IPS-15b (cell line): ENCODE data around the gene SLC12A9.
A peak's percentile ranks its signal among the peaks of the same experiment; 100 is the strongest.

Experiments used
- H3K27me3 ChIP-seq: one replicate; pipeline ENCODE4 v1.6.1; 2013; ENCODE audit warnings: low read length; ENCODE audit not compliant: control insufficient read depth, insufficient read depth
- H3K36me3 ChIP-seq: one replicate; pipeline ENCODE4 v1.6.1; 2013; ENCODE audit warnings: low read length; ENCODE audit not compliant: control insufficient read depth, insufficient read depth
- H3K4me1 ChIP-seq: one replicate; pipeline ENCODE4 v1.6.1; 2013; ENCODE audit warnings: mild to moderate bottlenecking, low read length; ENCODE audit not compliant: control insufficient read depth, insufficient read depth
- H3K4me3 ChIP-seq: one replicate; pipeline ENCODE4 v1.5.1; 2013; ENCODE audit warnings: low read depth, low read length
- H3K9ac ChIP-seq: one replicate; pipeline ENCODE4 v1.6.1; 2013; ENCODE audit warnings: low read depth, mild to moderate bottlenecking, low read length
- H3K9me3 ChIP-seq: one replicate; pipeline ENCODE4 v1.6.1; 2013; ENCODE audit warnings: mild to moderate bottlenecking, low read length; ENCODE audit not compliant: control insufficient read depth, insufficient read depth

The SLC12A9 gene

DNA sequence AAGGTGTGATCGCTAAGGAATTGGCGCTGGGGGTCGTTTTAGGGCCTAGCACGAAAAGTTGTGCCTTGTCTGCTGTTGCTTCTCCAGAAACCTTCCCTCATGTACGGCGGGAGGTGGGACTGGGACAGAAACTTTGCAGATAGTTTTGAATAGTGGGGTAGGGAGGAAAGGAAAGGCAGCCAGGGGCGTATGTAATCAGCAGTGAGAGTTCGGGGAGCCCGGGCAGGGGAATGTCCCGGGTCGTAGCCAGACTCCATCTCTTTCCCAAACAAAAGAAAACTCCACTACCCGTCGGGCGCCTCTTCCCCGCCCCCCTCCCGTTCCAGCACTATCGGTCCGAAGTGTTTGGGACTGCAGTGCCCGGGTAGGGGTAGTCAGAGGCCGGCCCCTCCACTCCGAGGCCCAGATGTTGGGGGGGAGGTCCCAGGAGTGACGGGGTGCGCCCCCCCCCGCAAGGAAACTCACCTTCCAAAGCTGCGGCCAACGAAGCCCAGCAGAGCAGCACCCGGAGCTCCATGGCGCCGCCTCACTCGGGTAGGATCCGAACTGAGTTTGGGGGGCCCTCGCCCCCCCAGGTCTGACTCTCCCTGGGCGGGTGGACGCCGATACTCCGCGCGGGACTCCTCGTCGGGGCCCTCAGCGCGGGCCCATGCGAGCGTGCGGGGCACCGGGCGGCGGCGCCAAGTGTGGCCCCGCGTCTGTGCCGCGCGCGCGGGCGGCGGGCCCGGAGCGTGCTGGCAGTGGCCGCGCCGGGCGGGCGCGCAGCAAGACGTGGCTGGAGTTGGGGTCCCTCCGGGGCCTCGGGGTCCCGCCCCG lies 25.8 kb upstream of the SLC12A9 start:
- Histone ChIP-seq H3K4me1 (no peaks in the 10 kb centered on the region), H3K9ac (peak overlapping the region; percentile 83), H3K36me3 (peaks cover 30% of the 10 kb centered on the region), H3K27me3 (no peaks in the 10 kb centered on the region), H3K4me3 (peak overlapping the region; percentile 90), H3K9me3 (no peaks in the 10 kb centered on the region)

- Histone ChIP-seq H3K4me1 (no peaks in the 10 kb centered on the region), H3K9ac (peak within 1 kb of the TSS; percentile 83), H3K36me3 (peaks cover 21% of the 10 kb centered on the region), H3K9me3 (no peaks in the 10 kb centered on the region), H3K27me3 (no peaks in the 10 kb centered on the region), H3K4me3 (peak within 1 kb of the TSS; percentile 92)
These were observed 24.9 kb upstream of the SLC12A9 start, which contains the start of gene EPHB4 for GRCh38 chr7:100827330-100828226. EPHB4 (minus strand) TSS chr7:100827523; CDS start chr7:100827030, 493 bp downstream.

GRCh38 chr7:100829150-100829716 lies 23.3 kb upstream of the SLC12A9 start:
- H3K4me1 ChIP-seq: no peaks in the 10 kb centered on the region
- no peaks in the 10 kb centered on the region for H3K9me3 ChIP-seq
- peaks cover 5% of the 10 kb centered on the region for H3K36me3 ChIP-seq
- H3K4me3 ChIP-seq: peak overlapping the region; percentile 92
- H3K9ac ChIP-seq: no peak overlapping the region
- no peaks in the 10 kb centered on the region for H3K27me3 ChIP-seq

- H3K4me1 ChIP-seq: no peaks in the 10 kb centered on the region
- no peaks in the 10 kb centered on the region for H3K9me3 ChIP-seq
- no peak overlapping the region for H3K9ac ChIP-seq
- no peak overlapping the region for H3K4me3 ChIP-seq
- no peaks in the 10 kb centered on the region for H3K27me3 ChIP-seq
- no peaks in the 10 kb centered on the region for H3K36me3 ChIP-seq
These were observed 22.1 kb upstream of the SLC12A9 start for GRCh38 chr7:100830396-100830795.

DNA sequence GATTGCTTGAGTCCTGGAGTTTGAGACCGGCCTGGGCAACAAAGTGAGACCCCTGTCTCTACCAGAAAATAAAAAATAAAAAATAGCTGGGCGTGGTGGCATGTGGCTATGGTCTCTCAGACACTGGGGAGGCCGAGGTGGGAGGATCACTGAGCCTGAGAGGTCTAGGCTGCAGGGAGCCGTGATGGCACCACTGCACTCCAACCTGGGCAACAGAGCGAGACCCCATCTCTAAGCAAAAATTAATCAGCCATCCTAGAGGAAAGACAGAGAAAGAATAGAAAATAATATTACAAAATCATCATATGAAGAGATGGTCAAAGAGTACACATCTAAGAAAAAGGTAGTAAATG lies 20.3 kb upstream of the SLC12A9 start:
- Histone ChIP-seq H3K27me3 (no peaks in the 10 kb centered on the region), H3K36me3 (no peaks in the 10 kb centered on the region), H3K9me3 (no peaks in the 10 kb centered on the region), H3K4me1 (peaks cover 4% of the 10 kb centered on the region), H3K4me3 (no peak overlapping the region), H3K9ac (no peak overlapping the region)

DNA sequence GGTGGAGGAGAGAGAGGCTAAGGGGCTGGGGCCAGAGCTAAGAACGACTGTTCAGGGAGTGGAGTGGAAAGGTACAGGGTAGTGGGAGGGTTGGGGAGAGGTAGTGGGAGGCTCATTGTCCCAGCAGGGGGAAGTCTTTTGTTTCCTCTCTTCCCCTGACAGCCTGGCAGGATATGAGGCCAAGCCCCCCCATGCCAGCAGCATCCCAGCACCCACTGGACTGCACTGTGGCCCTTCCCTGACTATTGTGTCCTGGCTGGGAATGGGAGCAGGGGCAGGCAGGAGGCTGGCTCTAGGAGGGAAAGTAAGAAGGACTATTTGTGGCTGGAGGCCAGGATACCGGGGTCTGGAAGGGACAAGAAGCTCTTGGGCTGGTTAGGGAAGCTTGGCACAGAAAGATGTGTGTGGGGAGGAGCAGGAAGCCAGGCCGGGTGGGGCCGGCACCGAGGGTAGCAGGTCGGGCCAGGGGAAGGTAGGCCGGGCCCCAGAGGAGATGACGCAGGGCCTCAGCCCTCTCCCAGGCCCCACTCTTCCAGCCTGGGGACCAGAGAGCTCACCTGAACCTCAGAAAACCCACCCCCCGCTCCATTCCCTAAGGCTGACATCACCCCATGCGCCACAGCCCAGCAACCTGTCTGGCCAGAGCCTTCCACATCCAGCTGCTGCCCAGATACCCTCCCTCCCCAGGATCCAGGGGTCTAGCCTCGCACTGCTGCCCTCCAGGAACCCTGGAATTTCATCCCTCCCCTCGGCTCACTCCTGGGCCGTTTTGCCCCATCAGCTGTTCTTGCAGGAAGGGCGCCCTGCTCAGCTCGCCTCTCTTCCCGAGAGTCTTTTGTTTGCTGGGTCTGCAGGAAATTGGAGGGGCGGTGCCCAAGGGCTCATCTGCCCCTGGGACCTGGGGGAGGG lies 16.4 kb upstream of the SLC12A9 start:
- Histone ChIP-seq H3K4me1 (peaks cover 6% of the 10 kb centered on the region), H3K9ac (peak overlapping the region; percentile 84), H3K36me3 (no peaks in the 10 kb centered on the region), H3K27me3 (no peaks in the 10 kb centered on the region), H3K9me3 (no peaks in the 10 kb centered on the region), H3K4me3 (peak overlapping the region; percentile 62)

DNA sequence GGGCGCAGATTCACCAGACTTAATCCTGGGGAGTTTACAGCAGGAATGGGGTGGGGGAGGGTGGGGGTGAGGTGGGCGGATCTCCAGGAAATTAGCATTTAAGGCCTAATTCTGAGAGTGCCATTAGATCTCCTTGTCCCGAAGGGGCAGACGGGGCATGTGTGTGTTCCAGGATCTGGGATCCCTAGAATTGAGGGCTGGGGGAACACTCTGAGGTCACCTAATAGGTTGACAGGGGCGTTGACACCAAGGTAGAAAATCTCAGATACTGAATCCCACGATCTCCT lies 15.8 kb upstream of the SLC12A9 start:
- peak overlapping the region; percentile 92 for H3K9ac ChIP-seq
- peaks cover 6% of the 10 kb centered on the region for H3K4me1 ChIP-seq
- H3K4me3 ChIP-seq: peak overlapping the region; percentile 68
- no peaks in the 10 kb centered on the region for H3K27me3 ChIP-seq
- H3K9me3 ChIP-seq: no peaks in the 10 kb centered on the region
- no peaks in the 10 kb centered on the region for H3K36me3 ChIP-seq

DNA sequence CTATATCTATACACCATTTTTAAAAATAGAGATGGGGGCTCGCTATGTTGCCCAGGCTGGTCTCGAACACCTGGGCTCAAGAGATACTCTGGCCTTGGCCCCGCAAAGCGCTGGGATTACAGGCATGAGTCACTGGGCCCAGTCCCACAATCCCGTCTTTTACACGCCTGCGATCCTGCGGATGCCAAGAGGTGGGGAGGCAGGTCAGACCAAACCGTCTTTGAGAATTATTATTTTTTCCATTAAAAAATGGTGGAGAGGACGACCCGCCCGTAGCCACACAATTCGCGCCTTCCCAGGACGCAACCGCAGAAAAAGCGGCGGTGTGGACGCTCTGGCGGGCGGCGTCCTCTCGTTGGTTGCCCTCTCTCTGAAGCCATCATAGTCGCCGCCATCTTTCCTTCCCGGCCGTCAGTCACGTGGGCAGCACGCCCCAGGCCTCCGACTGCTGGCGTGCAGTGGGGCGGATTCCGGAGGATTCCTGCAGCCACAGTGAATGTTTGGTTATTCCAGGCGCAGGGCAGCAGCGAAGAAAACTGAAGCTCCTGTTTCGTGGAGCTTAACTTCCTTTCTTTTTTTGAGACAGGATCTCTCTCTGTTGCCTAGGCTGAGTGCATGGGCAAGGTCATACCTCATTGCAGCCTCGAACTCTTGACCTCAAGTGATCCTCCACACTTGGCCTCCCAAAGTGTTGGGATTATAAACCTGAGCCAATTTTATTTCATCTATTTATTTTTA lies 15.2 kb upstream of the SLC12A9 start:
- H3K4me1 ChIP-seq: peaks cover 6% of the 10 kb centered on the region
- H3K9ac ChIP-seq: peak overlapping the region; percentile 92
- H3K4me3 ChIP-seq: peak overlapping the region; percentile 68
- H3K27me3 ChIP-seq: no peaks in the 10 kb centered on the region
- no peaks in the 10 kb centered on the region for H3K36me3 ChIP-seq
- H3K9me3 ChIP-seq: no peaks in the 10 kb centered on the region

- H3K4me1 ChIP-seq: peaks cover 6% of the 10 kb centered on the region
- no peak overlapping the region for H3K4me3 ChIP-seq
- H3K36me3 ChIP-seq: no peaks in the 10 kb centered on the region
- H3K9me3 ChIP-seq: no peaks in the 10 kb centered on the region
- no peaks in the 10 kb centered on the region for H3K27me3 ChIP-seq
- no peak overlapping the region for H3K9ac ChIP-seq
These were observed 13.2 kb upstream of the SLC12A9 start for GRCh38 chr7:100839361-100839760.

GRCh38 chr7:100840470-100841100 lies 11.9 kb upstream of the SLC12A9 start:
- Histone ChIP-seq H3K4me3 (no peak overlapping the region), H3K36me3 (no peaks in the 10 kb centered on the region), H3K4me1 (peaks cover 6% of the 10 kb centered on the region), H3K9ac (no peak overlapping the region), H3K9me3 (no peaks in the 10 kb centered on the region), H3K27me3 (no peaks in the 10 kb centered on the region)
